Adrenal gland (tissue), 12 donors: ENCODE data around the gene B3GLCT. TPM values are rescaled to one million over a fixed set of nuclear protein-coding genes. Genes with fewer than 3 reads are reported as not detected.

Source experiments
- DNase-seq, 7 donors: peaks; one replicate each; pipeline ENCODE4 v3.0.0-alpha.2; 2019 to 2020
- H3K27ac ChIP-seq, 5 donors: fragments of 200-600 bp; sonication (generic) in 4 of 5; 1 replicate in 3 of 5; 2 replicates in 2 of 5; pipeline versions ENCODE4 v1.5.1 to v1.8.0; 2016 to 2020; ENCODE audit warnings: mild to moderate bottlenecking in 1 of 5
- H3K27me3 ChIP-seq: fragments of 200-600 bp; 2 replicates; pipeline ENCODE4 v1.8.0; 2021
- H3K36me3 ChIP-seq, 2 donors: fragments of 200-600 bp; replicated peaks in 1 of 2; 1 replicate in 1 of 2; 2 replicates in 1 of 2; pipeline versions ENCODE4 v1.5.1 to v1.8.0; 2018 to 2022
- H3K4me1 ChIP-seq, 2 donors: fragments of 200-600 bp; replicated peaks in 1 of 2; 1 replicate in 1 of 2; 2 replicates in 1 of 2; pipeline versions ENCODE4 v1.5.1 to v1.8.0; 2018 to 2021
- H3K4me3 ChIP-seq, 4 donors: fragments of 200-600 bp; sonication (generic) in 3 of 4; one replicate each; pipeline ENCODE4 v1.5.1; 2016 to 2018
- H3K9me3 ChIP-seq, 3 donors: fragments of 200-600 bp; sonication (generic) in 1 of 3; replicated peaks in 1 of 3; 1 replicate in 2 of 3; 2 replicates in 1 of 3; pipeline versions ENCODE4 v1.5.1 to v1.8.0; 2016 to 2021
- POLR2A ChIP-seq, 2 donors: fragments of 450-650 bp; IDR thresholded peaks; one replicate each; pipeline ENCODE4 v1.6.1; 2017; ENCODE audit warnings: antibody characterized with exemption in 2 of 2, mild to moderate bottlenecking in 2 of 2, moderate library complexity in 1 of 2
- WGBS, 4 donors: extraction: QIAGEN DNeasy Blood & Tissue Kit in 2 of 4; methylation state at CpG; one replicate each; pipeline versions ENCODE4 v1.1.5 to v1.1.7; 2013 to 2017; 5-methylcytosine and 5-hydroxymethylcytosine counted together
- intact Hi-C, 2 donors: fragments of 100-400 bp; cut with DNase I; formaldehyde crosslinking; loops; one replicate each; pipeline versions ENCODE4 v1.14.1 to v1.15.0; 2022 to 2023
- polyA plus RNA-seq, 3 donors: library from polyadenylated mRNA; stranded (reverse); fragments of 200-250 nt in 2 of 3; fragments of 350-450 nt in 1 of 3; fragmentation: Illumina TruSeq in 1 of 3; extraction: RNeasy Lipid Tissue Mini Kit (QIAGEN cat#74804) in 1 of 3; gene quantifications; one replicate each; pipeline ENCODE4 v1.2.3, GENCODE V29; 2013 to 2014
- total RNA-seq, 9 donors: library from RNA; depleted of rRNA in 4 of 9; stranded (reverse); fragments of >200 nt in 4 of 9; fragments of 120-200 nt in 1 of 9; fragmentation: NEBNext Ultra II Directional in 1 of 9; extraction: Animal tissue kit (Norgen Biotek cat#: 25700) in 1 of 9; gene quantifications; one replicate each; pipeline versions ENCODE4 v1.1.0 to v1.2.4, GENCODE V29; 2013 to 2023
- TF ChIP-seq, protein P1 (sequence below), 6 experiments: fragments of 450-650 bp in 4 of 6; fragments of 200-600 bp in 2 of 6; sonication (generic) in 1 of 6; IDR thresholded peaks; 1 replicate in 5 of 6; 2 replicates in 1 of 6; pipeline versions ENCODE4 v1.5.1 to v1.8.0; 2016 to 2021; ENCODE audit warnings: antibody characterized with exemption in 6 of 6, mild to moderate bottlenecking in 2 of 6, moderate library complexity in 1 of 6
- donor health status: healthy with polysubstance abuse.
- donor health status: Bipolar disorder and iron deficiency.
- donor health status: DM: yes; HTN: yes; CAD: no.
- donor health status: DM: no; HTN: no; CAD: no.
- donor health status: DM: no; HTN: no; CAD: no.
- donor health status: DM: yes; HTN: yes; CAD: no.

Gene B3GLCT
- total and polyA plus RNA-seq, 12 donors: 1.9 to 6.4 (median 3.5) TPM

DNA sequence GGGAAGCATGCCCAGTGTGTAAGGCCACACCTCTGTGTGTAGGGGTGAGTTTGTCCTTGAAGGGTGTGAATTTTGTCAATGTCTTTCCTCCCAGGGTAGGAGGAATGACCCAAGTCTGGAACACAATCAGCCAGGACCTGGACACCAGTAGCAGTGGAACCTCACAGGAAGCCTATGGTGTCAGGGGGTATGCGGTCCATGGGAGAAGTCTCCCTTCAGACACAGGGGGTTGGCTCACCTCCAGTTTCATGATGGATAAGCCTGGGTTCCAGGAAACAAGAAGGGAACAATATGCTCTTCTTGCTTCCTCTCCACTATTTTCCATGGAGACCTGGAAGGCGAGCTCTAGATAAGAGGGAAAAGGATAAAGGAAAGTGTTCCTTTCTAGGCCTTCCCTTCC lies 23.9 kb downstream of the B3GLCT start:
- DNase-seq: peak in 4 of 7 donors; percentile 19 to 46 (median 35)
- Histone ChIP-seq H3K4me3 (no peak overlapping the region), H3K27me3 (no peaks in the 10 kb centered on the region), H3K9me3 (no peaks in the 10 kb centered on the region), H3K4me1 (peaks cover 0 to 12% of the 10 kb centered on the region in 2 donors), H3K27ac (peak overlapping the region in 1 of 5 donors; percentile 27), H3K36me3 (no peaks in the 10 kb centered on the region)
- WGBS, 4 donors: 71 to 83% (median 82%) methylated on average over 2 of the region's 2 CpGs
- intact Hi-C loops: no loop called here
- no peak for TF ChIP-seq POLR2A (IDR thresholded peaks at IDR 0.05)
- TF ChIP-seq, protein P1, sequence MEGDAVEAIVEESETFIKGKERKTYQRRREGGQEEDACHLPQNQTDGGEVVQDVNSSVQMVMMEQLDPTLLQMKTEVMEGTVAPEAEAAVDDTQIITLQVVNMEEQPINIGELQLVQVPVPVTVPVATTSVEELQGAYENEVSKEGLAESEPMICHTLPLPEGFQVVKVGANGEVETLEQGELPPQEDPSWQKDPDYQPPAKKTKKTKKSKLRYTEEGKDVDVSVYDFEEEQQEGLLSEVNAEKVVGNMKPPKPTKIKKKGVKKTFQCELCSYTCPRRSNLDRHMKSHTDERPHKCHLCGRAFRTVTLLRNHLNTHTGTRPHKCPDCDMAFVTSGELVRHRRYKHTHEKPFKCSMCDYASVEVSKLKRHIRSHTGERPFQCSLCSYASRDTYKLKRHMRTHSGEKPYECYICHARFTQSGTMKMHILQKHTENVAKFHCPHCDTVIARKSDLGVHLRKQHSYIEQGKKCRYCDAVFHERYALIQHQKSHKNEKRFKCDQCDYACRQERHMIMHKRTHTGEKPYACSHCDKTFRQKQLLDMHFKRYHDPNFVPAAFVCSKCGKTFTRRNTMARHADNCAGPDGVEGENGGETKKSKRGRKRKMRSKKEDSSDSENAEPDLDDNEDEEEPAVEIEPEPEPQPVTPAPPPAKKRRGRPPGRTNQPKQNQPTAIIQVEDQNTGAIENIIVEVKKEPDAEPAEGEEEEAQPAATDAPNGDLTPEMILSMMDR (IDR thresholded peaks at IDR 0.05): no peak

- 85 to 93% (median 89%) methylated on average over 5 of the region's 5 CpGs for WGBS, 4 donors
- Histone ChIP-seq H3K27me3 (no peaks in the 10 kb centered on the region), H3K4me3 (no peak overlapping the region), H3K9me3 (no peaks in the 10 kb centered on the region), H3K27ac (peak overlapping the region in 1 of 5 donors; percentile 27), H3K4me1 (peaks cover 0 to 12% of the 10 kb centered on the region in 2 donors), H3K36me3 (no peaks in the 10 kb centered on the region)
- DNase-seq: no peak
- no peak for TF ChIP-seq POLR2A (IDR thresholded peaks at IDR 0.05)
- TF ChIP-seq, protein P1 (IDR thresholded peaks at IDR 0.05): no peak
- intact Hi-C loops: no loop called here
Observed at GRCh38 chr13:31224174-31224669, 24.4 kb downstream of the B3GLCT start.

DNA sequence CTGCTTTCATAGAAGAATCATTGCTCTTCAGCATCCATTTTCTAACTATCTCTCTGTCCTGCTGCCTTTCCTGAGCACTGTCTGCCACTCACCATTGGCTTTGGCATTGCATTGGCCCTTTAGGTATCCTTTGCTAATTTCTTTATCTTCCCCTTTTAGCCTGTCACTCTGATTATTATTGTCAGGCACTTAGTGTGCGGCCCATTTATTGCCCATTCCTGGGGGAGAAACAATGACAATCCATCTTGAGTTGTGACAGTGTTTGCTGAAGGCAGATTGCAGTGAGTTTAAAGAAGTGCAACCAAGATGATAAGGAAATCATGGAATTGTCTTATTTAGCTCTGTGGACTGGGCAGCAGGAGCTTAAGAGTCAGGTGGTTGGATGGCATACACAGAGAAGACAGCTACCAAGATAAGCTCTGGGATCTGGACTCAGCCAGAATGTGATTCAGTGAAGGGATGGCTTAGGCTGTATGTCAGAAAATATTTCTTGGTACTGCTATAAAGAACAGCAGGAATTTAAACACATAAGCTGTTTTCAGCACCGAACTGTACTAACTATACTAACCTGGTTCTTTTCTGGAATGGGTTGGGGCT lies 25.3 kb downstream of the B3GLCT start:
- 71 to 100% (median 76%) methylated on average over 2 of the region's 2 CpGs for WGBS, 4 donors
- no peak for DNase-seq
- Histone ChIP-seq H3K36me3 (no peaks in the 10 kb centered on the region), H3K4me1 (peaks cover 0 to 12% of the 10 kb centered on the region in 2 donors), H3K9me3 (no peaks in the 10 kb centered on the region), H3K27ac (no peak overlapping the region), H3K27me3 (no peaks in the 10 kb centered on the region), H3K4me3 (no peak overlapping the region)
- intact Hi-C loops: no loop called here
- TF ChIP-seq, protein P1 (IDR thresholded peaks at IDR 0.05): no peak

DNA sequence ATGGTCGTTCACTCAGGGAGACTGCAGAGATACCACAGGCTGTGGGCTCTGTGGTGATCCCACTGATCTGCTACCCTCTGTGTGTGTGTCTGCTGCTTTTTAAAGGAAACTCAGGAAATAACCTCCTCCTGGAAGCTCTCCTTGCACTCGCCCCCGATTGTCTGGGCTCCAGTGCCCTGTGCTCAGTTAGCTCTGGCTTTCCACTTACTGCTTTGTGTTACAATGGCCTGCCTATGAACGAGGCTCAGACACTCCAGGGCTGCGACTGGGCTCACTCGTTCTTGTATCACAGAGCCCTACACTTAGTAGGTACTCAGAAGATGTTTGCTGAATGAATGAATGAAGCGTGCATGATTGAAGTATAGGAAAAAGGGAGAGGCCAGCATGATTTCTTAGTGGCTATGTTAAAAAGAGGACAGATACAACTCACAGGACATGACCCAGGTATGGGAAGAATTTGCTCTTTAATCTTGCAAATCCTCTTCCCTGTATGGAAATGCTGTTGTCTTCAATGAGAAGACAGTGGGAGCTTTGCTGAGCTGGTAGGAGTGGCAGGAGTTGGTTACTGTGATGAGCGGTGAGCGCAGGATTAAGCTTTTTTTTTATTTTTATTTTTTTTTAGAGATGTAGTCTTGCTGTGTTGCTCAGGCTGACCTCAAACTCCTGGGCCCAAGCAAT lies 26.4 kb downstream of the B3GLCT start:
- DNase-seq: no peak
- TF ChIP-seq, protein P1 (IDR thresholded peaks at IDR 0.05): no peak
- TF ChIP-seq POLR2A (IDR thresholded peaks at IDR 0.05): no peak
- H3K4me3 ChIP-seq: no peak overlapping the region
- no peaks in the 10 kb centered on the region for H3K27me3 ChIP-seq
- peaks cover 0 to 3% of the 10 kb centered on the region in 2 donors for H3K4me1 ChIP-seq
- no peaks in the 10 kb centered on the region for H3K36me3 ChIP-seq
- no peaks in the 10 kb centered on the region for H3K9me3 ChIP-seq
- 89 to 94% (median 93%) methylated on average over 9 of the region's 9 CpGs for WGBS, 4 donors
- intact Hi-C loops: no loop called here
- no peak overlapping the region for H3K27ac ChIP-seq
